K562 (cell line): ENCODE measurements around the gene ASB10. TPM values are rescaled to one million over a fixed set of nuclear protein-coding genes. Genes with fewer than 3 reads are reported as not detected.
A peak's percentile ranks its signal among the peaks of the same experiment; 100 is the strongest.

Experiments
- ATAC-seq: fragments of 200-7000 bp; cut with Tn5 transposase; 3 replicates; pipeline ENCODE4 v1.9.1; 2020; ENCODE audit warnings: moderate library complexity
- BruUV-seq: library from RNA; stranded (reverse); fragments of 400-500 nt; replicated peaks from 2 replicates; lab custom pipeline; 2021; lab: Mats Ljungman, UMichigan
- CTCF ChIA-PET: fragments of 300-600 bp; formaldehyde crosslinking; extraction: SDS; loops from one replicate; lab custom pipeline; 2021; ENCODE audit warnings: low intra/inter-chr PET ratio; lab: Yijun Ruan, JAX
- POLR2A ChIA-PET: fragments of 300-600, 350-650 bp; sonication (Branson Sonifier 250); formaldehyde crosslinking; extraction: SDS; loops from one replicate; lab custom pipeline; 2021; ENCODE audit warnings: antibody characterized with exemption, inconsistent platforms; lab: Yijun Ruan, JAX
- DNase-seq, 4 experiments: peaks; one replicate each; pipeline versions ENCODE4 v3.0.0 to v3.0.0-alpha.2; 2011 to 2018; ENCODE audit warnings: low spot score in 3 of 4, mixed read lengths in 3 of 4; ENCODE audit errors: extremely low read depth in 1 of 4
- FAIRE-seq: peaks from 2 replicates; lab custom pipeline; 2011; peaks lifted over from hg19 to GRCh38; lab: Jason Lieb, UNC
- H2AFZ ChIP-seq: 2 replicates; pipeline ENCODE4 v1.6.0; 2011; ENCODE audit warnings: low read depth, low read length, control low read depth, inconsistent platforms
- H3K27ac ChIP-seq: fragments of 200-600 bp; 3 replicates; pipeline ENCODE4 v1.8.0; 2011; ENCODE audit warnings: low read depth, mild to moderate bottlenecking, control low read depth, inconsistent platforms, low read length, moderate library complexity, mixed read lengths; ENCODE audit errors: extremely low read depth
- H3K27me3 ChIP-seq, 2 experiments: fragments of 300-600 bp in 1 of 2; 2 replicates in 1 of 2; 3 replicates in 1 of 2; pipeline versions ENCODE4 v1.6.0 to v1.8.0; 2011; ENCODE audit warnings: inconsistent platforms in 2 of 2, low read length in 2 of 2, mild to moderate bottlenecking in 1 of 2, mixed read lengths in 1 of 2, moderate library complexity in 1 of 2; ENCODE audit not compliant: control insufficient read depth in 2 of 2, insufficient read depth in 2 of 2
- H3K36me3 ChIP-seq: fragments of 300-600 bp; 3 replicates; pipeline ENCODE4 v1.8.0; 2011; ENCODE audit warnings: mild to moderate bottlenecking, low read length, inconsistent platforms; ENCODE audit not compliant: control insufficient read depth, insufficient read depth
- H3K4me1 ChIP-seq, 2 experiments: fragments of 200-600 bp in 1 of 2; replicated peaks in 1 of 2; 2 replicates in 1 of 2; 3 replicates in 1 of 2; pipeline versions ENCODE4 v1.5.1 to v1.8.0; 2011; ENCODE audit warnings: inconsistent platforms in 2 of 2, low read length in 2 of 2, mild to moderate bottlenecking in 1 of 2, mixed read lengths in 1 of 2, moderate library complexity in 1 of 2; ENCODE audit not compliant: control insufficient read depth in 2 of 2, insufficient read depth in 2 of 2
- H3K4me2 ChIP-seq: 2 replicates; pipeline ENCODE4 v1.6.1; 2011; ENCODE audit warnings: low read length, control low read depth, inconsistent platforms, mixed read lengths; ENCODE audit not compliant: insufficient read depth
- H3K4me3 ChIP-seq: fragments of 200-600 bp; sonication (generic), shearing (Covaris generic); 2 replicates; pipeline ENCODE4 v1.5.1; 2016; ENCODE audit warnings: control low read depth, inconsistent platforms
- H3K79me2 ChIP-seq: fragments of 200-600 bp; 3 replicates; pipeline ENCODE4 v1.8.0; 2011; ENCODE audit warnings: low read length, inconsistent platforms; ENCODE audit not compliant: control insufficient read depth, insufficient read depth
- H3K9ac ChIP-seq, 2 experiments: 2 replicates each; pipeline versions ENCODE4 v1.6.0 to v1.6.1; 2011; ENCODE audit warnings: low read depth in 2 of 2, low read length in 2 of 2, control low read depth in 1 of 2, inconsistent platforms in 1 of 2, mild to moderate bottlenecking in 1 of 2, mixed read lengths in 1 of 2; ENCODE audit not compliant: insufficient read depth in 1 of 2
- H3K9me1 ChIP-seq: one replicate; pipeline ENCODE4 v1.6.0; 2011; ENCODE audit warnings: inconsistent platforms, mild to moderate bottlenecking, low read length, moderate library complexity; ENCODE audit not compliant: control insufficient read depth, insufficient read depth
- H3K9me3 ChIP-seq: replicated peaks from 2 replicates; pipeline ENCODE4 v1.5.1; 2011; ENCODE audit warnings: low read depth, low read length, inconsistent platforms; ENCODE audit not compliant: control insufficient read depth, insufficient read depth
- H4K20me1 ChIP-seq: replicated peaks from 2 replicates; pipeline ENCODE4 v1.6.1; 2011; ENCODE audit warnings: low read length, inconsistent platforms, mixed read lengths; ENCODE audit not compliant: control insufficient read depth, insufficient read depth
- CBFB ChIP-seq: sonication (generic); formaldehyde crosslinking; IDR thresholded peaks from 2 replicates; pipeline ENCODE4 v1.4.0; 2020; ENCODE audit warnings: mild to moderate bottlenecking, missing genetic modification reagents
- CREBBP ChIP-seq: IDR thresholded peaks from one replicate; pipeline ENCODE4 v1.6.1; 2012; ENCODE audit warnings: low read depth, mild to moderate bottlenecking, control low read depth, inconsistent platforms, low read length
- DIDO1 ChIP-seq: fragments of 450-650 bp; IDR thresholded peaks from 2 replicates; pipeline ENCODE4 v1.6.1; 2016; ENCODE audit warnings: low read depth, missing biosample characterization, missing genetic modification characterization
- ERF ChIP-seq: fragments of 450-650 bp; formaldehyde crosslinking; IDR thresholded peaks from 2 replicates; pipeline ENCODE4 v1.4.0; 2020; ENCODE audit warnings: mild to moderate bottlenecking, mixed read lengths
- ETV1 ChIP-seq: fragments of 450-650 bp; conservative IDR thresholded peaks from 2 replicates; pipeline ENCODE4 v1.6.1; 2016; ENCODE audit warnings: missing genetic modification characterization, control low read depth, low read depth, missing compliant biosample characterization
- KDM1A ChIP-seq, 2 experiments: fragments of 450-650 bp; IDR thresholded peaks; 2 replicates each; pipeline ENCODE4 v1.6.1; 2016; ENCODE audit warnings: mild to moderate bottlenecking in 2 of 2
- RBBP5 ChIP-seq: fragments of 200-600 bp; sonication (generic); IDR thresholded peaks from 2 replicates; pipeline ENCODE4 v1.6.1; 2012; ENCODE audit warnings: borderline replicate concordance, mild to moderate bottlenecking, low read length, control low read depth, inconsistent platforms; ENCODE audit not compliant: insufficient read depth, poor library complexity, severe bottlenecking
- SRF ChIP-seq, 2 experiments: fragments of 250-450, 450-650 bp in 1 of 2; sonication (Bioruptor Pico) in 1 of 2; sonication (generic) in 1 of 2; formaldehyde crosslinking; IDR thresholded peaks; 2 replicates each; pipeline versions ENCODE4 v1.5.0 to v1.5.1; 2020 to 2022; ENCODE audit warnings: mild to moderate bottlenecking in 1 of 2, missing genetic modification reagents in 1 of 2
- THRA ChIP-seq: fragments of 450-650 bp; IDR thresholded peaks from 2 replicates; pipeline ENCODE4 v1.6.1; 2017; ENCODE audit warnings: mild to moderate bottlenecking, moderate library complexity
- ZNF274 ChIP-seq: IDR thresholded peaks from 2 replicates; pipeline ENCODE4 v1.6.1; 2011; ENCODE audit warnings: low read depth, mild to moderate bottlenecking, low read length, moderate library complexity, borderline replicate concordance
- WGBS: fragments of 100-300 bp; shearing (Covaris generic); methylation state at CpG from one replicate; pipeline ENCODE4 v1.1.6; 2016; ENCODE audit warnings: low coverage, mixed read lengths; ENCODE audit not compliant: insufficient coverage; ENCODE audit errors: missing lambda C conversion rate; 5-methylcytosine and 5-hydroxymethylcytosine counted together
- in situ Hi-C: fragments of 300-500 bp; cut with MboI; formaldehyde crosslinking; loops from 4 replicates; pipeline ENCODE4 v1.15.0; 2018; ENCODE audit warnings: inconsistent platforms, mixed read lengths
- intact Hi-C: fragments of 100-400 bp; cut with micrococcal nuclease; formaldehyde crosslinking; loops from 2 replicates; pipeline ENCODE4 v1.14.2; 2022
- polyA plus RNA-seq, 8 experiments: library from polyadenylated mRNA; depleted of rRNA in 4 of 8; stranded (reverse) in 5 of 8; unstranded in 3 of 8; fragments of >200 nt; fragmentation: Nextera tagmentation in 2 of 8; fragmentation: Illumina TruSeq in 1 of 8; extraction: Ambion mirVana in 2 of 8; extraction: Trizol in 1 of 8; gene quantifications; 2 replicates each; pipeline versions ENCODE4 v1.2.1 to v1.2.3, GENCODE V29; 2011 to 2014; ENCODE audit warnings: inconsistent platforms in 1 of 8, missing spikeins in 1 of 8
- total RNA-seq, 7 experiments: library from RNA; depleted of rRNA in 6 of 7; stranded (reverse); fragments of >200 nt in 6 of 7; fragmentation: Illumina TruSeq in 2 of 7; extraction: Trizol in 2 of 7; gene quantifications; 2 replicates each; pipeline versions ENCODE4 v1.2.1 to v1.2.3, GENCODE V29; 2011 to 2021; ENCODE audit warnings: low replicate concordance in 1 of 7
- TF ChIP-seq, protein P1 (sequence below): IDR thresholded peaks from 2 replicates; pipeline ENCODE4 v1.6.1; 2012; ENCODE audit warnings: low read depth, low read length, improper control_type of control experiment, borderline replicate concordance
- TF ChIP-seq, protein P2 (sequence below): fragments of 450-650 bp; conservative IDR thresholded peaks from 2 replicates; pipeline ENCODE4 v1.6.1; 2016; ENCODE audit warnings: missing genetic modification characterization, low read depth, mild to moderate bottlenecking, control low read depth, missing compliant biosample characterization
- TF ChIP-seq, protein P3 (sequence below): sonication (generic); formaldehyde crosslinking; IDR thresholded peaks from 2 replicates; pipeline ENCODE4 v1.8.0; 2022; ENCODE audit warnings: missing genetic modification reagents, mild to moderate bottlenecking, moderate library complexity, borderline replicate concordance

Gene ASB10
- total and polyA plus RNA-seq, 9 of the 15 experiments (the other 6 are each of a cell fraction or from before 2014, with no cell fraction given) = not detected

- ChIA-PET CTCF (interaction anchor here (0.6 to 2.4 kb wide), 21 partner anchors 12 to 394 kb away, joined by 3 to 74 read pairs (median 4); no protein-coding TSS in a partner anchor), POLR2A (interaction anchor here (1.0 kb wide), 1 partner anchor 10 kb away, joined by 3 read pairs; no protein-coding TSS in a partner anchor)
- 18% methylated on average over 42 of the region's 42 CpGs for WGBS
- DNase-seq (peak; percentile 90 to 97 (median 94)), FAIRE-seq (peak; percentile 94), ATAC-seq (peak; percentile 81)
- Histone ChIP-seq H4K20me1 (no peaks in the 10 kb centered on the region), H3K4me3 (no peak overlapping the region), H3K4me1 (peaks cover 0 to 28% of the 10 kb centered on the region in 2 experiments; a peak in 4 of 5 replicates), H2AFZ (0 out of 2 replicates have a peak overlapping the region, but pooled peaks have one; percentile 5), H3K79me2 (no peaks in the 10 kb centered on the region), H3K27ac (no peak overlapping the region), H3K9ac (no peak overlapping the region), H3K9me1 (peaks cover 3% of the 10 kb centered on the region), H3K9me3 (no peaks in the 10 kb centered on the region; the same call in 1 of the 2 replicates), H3K27me3 (peaks cover 21 to 51% of the 10 kb centered on the region in 2 experiments), H3K4me2 (no peak overlapping the region), H3K36me3 (no peaks in the 10 kb centered on the region)
- in situ Hi-C loops = no loop called here
- intact Hi-C loops = loop anchor here (1.0 to 10.0 kb wide), 7 partner anchors 48 to 394 kb away; no protein-coding TSS in a partner anchor
- no TSS peak for BruUV-seq
- TF ChIP-seq DIDO1 = no peak
- TF ChIP-seq RBBP5 = peak; percentile 41
- TF ChIP-seq, protein P1, sequence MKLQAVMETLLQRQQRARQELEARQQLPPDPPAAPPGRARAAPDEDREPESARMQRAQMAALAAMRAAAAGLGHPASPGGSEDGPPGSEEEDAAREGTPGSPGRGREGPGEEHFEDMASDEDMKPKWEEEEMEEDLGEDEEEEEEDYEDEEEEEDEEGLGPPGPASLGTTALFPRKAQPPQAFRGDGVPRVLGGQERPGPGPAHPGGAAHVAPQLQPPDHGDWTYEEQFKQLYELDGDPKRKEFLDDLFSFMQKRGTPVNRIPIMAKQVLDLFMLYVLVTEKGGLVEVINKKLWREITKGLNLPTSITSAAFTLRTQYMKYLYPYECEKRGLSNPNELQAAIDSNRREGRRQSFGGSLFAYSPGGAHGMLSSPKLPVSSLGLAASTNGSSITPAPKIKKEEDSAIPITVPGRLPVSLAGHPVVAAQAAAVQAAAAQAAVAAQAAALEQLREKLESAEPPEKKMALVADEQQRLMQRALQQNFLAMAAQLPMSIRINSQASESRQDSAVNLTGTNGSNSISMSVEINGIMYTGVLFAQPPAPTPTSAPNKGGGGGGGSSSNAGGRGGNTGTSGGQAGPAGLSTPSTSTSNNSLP = 0 out of 2 replicates have a peak, but pooled peaks have one; percentile 42
- TF ChIP-seq, protein P2, sequence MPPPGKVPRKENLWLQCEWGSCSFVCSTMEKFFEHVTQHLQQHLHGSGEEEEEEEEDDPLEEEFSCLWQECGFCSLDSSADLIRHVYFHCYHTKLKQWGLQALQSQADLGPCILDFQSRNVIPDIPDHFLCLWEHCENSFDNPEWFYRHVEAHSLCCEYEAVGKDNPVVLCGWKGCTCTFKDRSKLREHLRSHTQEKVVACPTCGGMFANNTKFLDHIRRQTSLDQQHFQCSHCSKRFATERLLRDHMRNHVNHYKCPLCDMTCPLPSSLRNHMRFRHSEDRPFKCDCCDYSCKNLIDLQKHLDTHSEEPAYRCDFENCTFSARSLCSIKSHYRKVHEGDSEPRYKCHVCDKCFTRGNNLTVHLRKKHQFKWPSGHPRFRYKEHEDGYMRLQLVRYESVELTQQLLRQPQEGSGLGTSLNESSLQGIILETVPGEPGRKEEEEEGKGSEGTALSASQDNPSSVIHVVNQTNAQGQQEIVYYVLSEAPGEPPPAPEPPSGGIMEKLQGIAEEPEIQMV (tag) = no peak
- TF ChIP-seq ZNF274 = peak; percentile 35; the same call in 1 of the 2 replicates
- no peak for TF ChIP-seq ETV1 (tag)
- 0 out of 2 replicates have a peak, but pooled peaks have one; percentile 19 for TF ChIP-seq ERF (CRISPR knock-in tag)
- TF ChIP-seq CREBBP = no peak
- no peak for TF ChIP-seq THRA
- TF ChIP-seq, protein P3, sequence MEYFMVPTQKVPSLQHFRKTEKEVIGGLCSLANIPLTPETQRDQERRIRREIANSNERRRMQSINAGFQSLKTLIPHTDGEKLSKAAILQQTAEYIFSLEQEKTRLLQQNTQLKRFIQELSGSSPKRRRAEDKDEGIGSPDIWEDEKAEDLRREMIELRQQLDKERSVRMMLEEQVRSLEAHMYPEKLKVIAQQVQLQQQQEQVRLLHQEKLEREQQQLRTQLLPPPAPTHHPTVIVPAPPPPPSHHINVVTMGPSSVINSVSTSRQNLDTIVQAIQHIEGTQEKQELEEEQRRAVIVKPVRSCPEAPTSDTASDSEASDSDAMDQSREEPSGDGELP = peak; percentile 88; the same call in 1 of the 2 replicates
- peak in 1 of 2 experiments; percentile 51; a peak in 2 of 4 replicates for TF ChIP-seq KDM1A (IDR thresholded peaks at IDR 0.05)
- TF ChIP-seq SRF (CRISPR knock-in tag; IDR thresholded peaks at IDR 0.05) = peak in 1 of 2 experiments; percentile 55; a peak in 1 of 4 replicates
- peak; percentile 97 for TF ChIP-seq CBFB
Observed at GRCh38 chr7:151172273-151173141, 14.5 kb downstream of the ASB10 start.
